Mesendoderm (in vitro differentiated cells): ENCODE results near the gene EAPP. TPM values are rescaled to one million over a fixed set of nuclear protein-coding genes. Genes with fewer than 3 reads are reported as not detected.

Experiments used
- DNase-seq: peaks from one replicate; pipeline ENCODE4 v3.0.0; 2013
- H2AK5ac ChIP-seq: 2 replicates; pipeline ENCODE4 v1.6.1; 2013; ENCODE audit warnings: low read length, inconsistent platforms
- H2BK120ac ChIP-seq: 2 replicates; pipeline ENCODE4 v1.6.1; 2013; ENCODE audit warnings: low read depth, mild to moderate bottlenecking, low read length, moderate library complexity, mixed read lengths
- H2BK15ac ChIP-seq: replicated peaks from 2 replicates; pipeline ENCODE4 v1.6.1; 2013; ENCODE audit warnings: low read depth, mild to moderate bottlenecking, moderate library complexity
- H2BK5ac ChIP-seq: 2 replicates; pipeline ENCODE4 v1.6.1; 2013; ENCODE audit warnings: low read length, inconsistent platforms
- H3K18ac ChIP-seq: 2 replicates; pipeline ENCODE4 v1.6.1; 2013; ENCODE audit warnings: mild to moderate bottlenecking, low read length, mixed read lengths
- H3K23ac ChIP-seq: one replicate; pipeline ENCODE4 v1.6.1; 2013; ENCODE audit warnings: low read length
- H3K27ac ChIP-seq: 2 replicates; pipeline ENCODE4 v1.5.1; 2013; ENCODE audit warnings: low read depth, mild to moderate bottlenecking, inconsistent platforms, low read length, moderate library complexity
- H3K27me3 ChIP-seq: 2 replicates; pipeline ENCODE4 v1.6.1; 2013; ENCODE audit warnings: low read length, control low read depth, mild to moderate bottlenecking, inconsistent platforms; ENCODE audit not compliant: insufficient read depth, poor library complexity
- H3K36me3 ChIP-seq: 2 replicates; pipeline ENCODE4 v1.6.1; 2013; ENCODE audit warnings: low read length, inconsistent platforms; ENCODE audit not compliant: control insufficient read depth, insufficient read depth
- H3K4ac ChIP-seq: one replicate; pipeline ENCODE4 v1.6.1; 2013; ENCODE audit warnings: low read depth, mild to moderate bottlenecking, low read length, moderate library complexity
- H3K4me1 ChIP-seq: 2 replicates; pipeline ENCODE4 v1.6.1; 2013; ENCODE audit warnings: low read depth, low read length, inconsistent platforms; ENCODE audit not compliant: control insufficient read depth
- H3K4me2 ChIP-seq: 2 replicates; pipeline ENCODE4 v1.6.1; 2013; ENCODE audit warnings: low read length
- H3K4me3 ChIP-seq: 2 replicates; pipeline ENCODE4 v1.5.1; 2013; ENCODE audit warnings: mild to moderate bottlenecking, low read length
- H3K56ac ChIP-seq: one replicate; pipeline ENCODE4 v1.6.1; 2013; ENCODE audit warnings: low read length
- H3K79me1 ChIP-seq: 2 replicates; pipeline ENCODE4 v1.6.1; 2013; ENCODE audit warnings: low read length, inconsistent platforms
- H3K79me2 ChIP-seq: 2 replicates; pipeline ENCODE4 v1.6.1; 2013; ENCODE audit warnings: mild to moderate bottlenecking, low read length; ENCODE audit not compliant: control insufficient read depth, insufficient read depth
- H3K9ac ChIP-seq: 2 replicates; pipeline ENCODE4 v1.6.1; 2013; ENCODE audit warnings: low read length, inconsistent platforms
- H4K5ac ChIP-seq: one replicate; pipeline ENCODE4 v1.6.1; 2013; ENCODE audit warnings: low read length
- H4K8ac ChIP-seq: one replicate; pipeline ENCODE4 v1.6.1; 2013; ENCODE audit warnings: low read depth, mild to moderate bottlenecking, control low read depth, low read length, moderate library complexity
- WGBS: extraction: QIAGEN DNeasy Blood & Tissue Kit; methylation state at CpG from one replicate; pipeline ENCODE4 v1.1.7; 2013; ENCODE audit warnings: low lambda C conversion rate, missing lambda C conversion rate; ENCODE audit not compliant: insufficient coverage; ENCODE audit errors: extremely low coverage; 5-methylcytosine and 5-hydroxymethylcytosine counted together
- small RNA-seq: library from polyadenylated mRNA; stranded (forward); fragments of <200 nt; extraction: miRNeasy Mini kit (QIAGEN cat#:217004); gene quantifications from one replicate; pipeline ENCODE3, GENCODE V24; 2013; ENCODE audit not compliant: insufficient read depth

The EAPP gene

GRCh38 chr14:34466691-34467090 lies 72.8 kb downstream of the EAPP start:
- no CpG with 5 or more reads among the region's 2 CpGs for WGBS
- Histone ChIP-seq H3K27ac (no peak overlapping the region), H3K27me3 (no peaks in the 10 kb centered on the region), H3K36me3 (no peaks in the 10 kb centered on the region), H3K4me1 (peaks cover 2% of the 10 kb centered on the region), H3K9ac (no peak overlapping the region), H3K79me1 (no peaks in the 10 kb centered on the region), H4K8ac (no peak overlapping the region), H3K79me2 (no peaks in the 10 kb centered on the region), H3K23ac (no peak overlapping the region), H4K5ac (no peak overlapping the region), H3K4me3 (no peak overlapping the region), H2BK15ac (no peak overlapping the region), H3K4me2 (no peak overlapping the region), H3K56ac (no peak overlapping the region), H2BK120ac (no peak overlapping the region), H3K18ac (no peak overlapping the region), H2BK5ac (no peak overlapping the region), H2AK5ac (no peak overlapping the region), H3K4ac (no peak overlapping the region)
- DNase-seq = no peak

Small RNA genes within 50 kb of the gene (small RNA-seq; reads per million reads assigned to genes)
- gene RNU1-27P (not detected), gene RNU1-28P (not detected)
